HUES64 (cell line): ENCODE measurements around the gene FBF1.
"Not testable (repeated sequence)": the region's sequence is repeated elsewhere in the genome, so short reads cannot be mapped to it uniquely, and the experiment has no call there.

ENCODE experiments used
- H3K27ac ChIP-seq: 2 replicates; pipeline ENCODE4 v1.7.0; 2013; ENCODE audit warnings: low read depth, low read length, inconsistent platforms
- H3K27me3 ChIP-seq: 2 replicates; pipeline ENCODE4 v1.6.1; 2013; ENCODE audit warnings: mild to moderate bottlenecking, low read length; ENCODE audit not compliant: insufficient read depth
- H3K36me3 ChIP-seq: 2 replicates; pipeline ENCODE4 v1.6.1; 2013; ENCODE audit warnings: mild to moderate bottlenecking, low read length; ENCODE audit not compliant: insufficient read depth
- H3K4me1 ChIP-seq: 2 replicates; pipeline ENCODE4 v1.6.1; 2013; ENCODE audit warnings: mild to moderate bottlenecking, low read length, moderate library complexity; ENCODE audit not compliant: insufficient read depth
- H3K4me3 ChIP-seq: 2 replicates; pipeline ENCODE4 v1.5.1; 2013; ENCODE audit warnings: mild to moderate bottlenecking, low read length, moderate library complexity
- H3K9ac ChIP-seq: 2 replicates; pipeline ENCODE4 v1.6.1; 2013; ENCODE audit warnings: mild to moderate bottlenecking, low read depth, low read length
- H3K9me3 ChIP-seq: 2 replicates; pipeline ENCODE4 v1.6.1; 2013; ENCODE audit warnings: low read depth, low read length; ENCODE audit not compliant: insufficient read depth
- WGBS: fragments of 150-250, 120-280 bp; methylation state at CpG from one replicate; pipeline ENCODE4 v1.1.7; 2013; ENCODE audit warnings: missing lambda C conversion rate; 5-methylcytosine and 5-hydroxymethylcytosine counted together

The FBF1 gene

GRCh38 chr17:75893305-75894048 lies 47.4 kb downstream of the FBF1 start:
- Histone ChIP-seq H3K9ac (no peak overlapping the region), H3K9me3 (no peaks in the 10 kb centered on the region), H3K27ac (no peak overlapping the region), H3K36me3 (peaks cover 36% of the 10 kb centered on the region), H3K4me3 (no peak overlapping the region), H3K27me3 (no peaks in the 10 kb centered on the region), H3K4me1 (peaks cover 17% of the 10 kb centered on the region; the same call in 1 of the 2 replicates)
- 94% methylated on average over 18 of the region's 18 CpGs for WGBS

- 88% methylated on average over 16 of the region's 16 CpGs for WGBS
- Histone ChIP-seq H3K4me3 (no peak overlapping the region), H3K9ac (no peak overlapping the region), H3K27ac (no peak overlapping the region), H3K36me3 (peaks cover 36% of the 10 kb centered on the region), H3K9me3 (no peaks in the 10 kb centered on the region), H3K27me3 (no peaks in the 10 kb centered on the region), H3K4me1 (peaks cover 17% of the 10 kb centered on the region; the same call in 1 of the 2 replicates)
Observed at GRCh38 chr17:75892556-75893224, 48.2 kb downstream of the FBF1 start.

- H3K9ac ChIP-seq: no peak overlapping the region
- H3K27ac ChIP-seq: no peak overlapping the region
- 92% methylated on average over 32 of the region's 32 CpGs for WGBS
- peaks cover 11% of the 10 kb centered on the region; the same call in 1 of the 2 replicates for H3K4me1 ChIP-seq
- H3K4me3 ChIP-seq: no peak overlapping the region
- peaks cover 36% of the 10 kb centered on the region for H3K36me3 ChIP-seq
- H3K27me3 ChIP-seq: no peaks in the 10 kb centered on the region
- H3K9me3 ChIP-seq: no peaks in the 10 kb centered on the region
Observed at GRCh38 chr17:75891605-75892555, 49.0 kb downstream of the FBF1 start.

GRCh38 chr17:75891022-75891604 lies 49.7 kb downstream of the FBF1 start:
- Histone ChIP-seq H3K27me3 (no peaks in the 10 kb centered on the region), H3K4me1 (peaks cover 11% of the 10 kb centered on the region; the same call in 1 of the 2 replicates), H3K9me3 (no peaks in the 10 kb centered on the region), H3K9ac (no peak overlapping the region), H3K27ac (no peak overlapping the region), H3K36me3 (peaks cover 36% of the 10 kb centered on the region), H3K4me3 (no peak overlapping the region)
- 97% methylated on average over 31 of the region's 31 CpGs for WGBS

GRCh38 chr17:75889454-75889853 lies 51.4 kb downstream of the FBF1 start:
- 91% methylated on average over 6 of the region's 6 CpGs for WGBS
- Histone ChIP-seq H3K36me3 (peaks cover 36% of the 10 kb centered on the region), H3K4me3 (no peak overlapping the region), H3K9ac (no peak overlapping the region), H3K9me3 (no peaks in the 10 kb centered on the region), H3K27me3 (no peaks in the 10 kb centered on the region), H3K4me1 (no peaks in the 10 kb centered on the region), H3K27ac (no peak overlapping the region)

GRCh38 chr17:75888484-75888883 lies 52.4 kb downstream of the FBF1 start:
- H3K4me1 ChIP-seq: no peaks in the 10 kb centered on the region
- peaks cover 36% of the 10 kb centered on the region for H3K36me3 ChIP-seq
- H3K4me3 ChIP-seq: no peak overlapping the region
- H3K27ac ChIP-seq: no peak overlapping the region
- no peak overlapping the region for H3K9ac ChIP-seq
- WGBS: 92% methylated on average over 4 of the region's 6 CpGs
- H3K27me3 ChIP-seq: no peaks in the 10 kb centered on the region
- H3K9me3 ChIP-seq: no peaks in the 10 kb centered on the region

- H3K9ac ChIP-seq, H3K4me1 ChIP-seq: not testable (repeated sequence)
Observed at GRCh38 chr17:75885860-75886259, 55.0 kb downstream of the FBF1 start.

GRCh38 chr17:75885431-75885830 lies 55.4 kb downstream of the FBF1 start:
- peaks cover 11% of the 10 kb centered on the region for H3K36me3 ChIP-seq
- H3K9me3 ChIP-seq: no peaks in the 10 kb centered on the region
- no peaks in the 10 kb centered on the region for H3K4me1 ChIP-seq
- H3K27me3 ChIP-seq: no peaks in the 10 kb centered on the region; the same call in 1 of the 2 replicates
- H3K27ac ChIP-seq: no peak overlapping the region
- WGBS: 94% methylated on average over 8 of the region's 8 CpGs
- no peak overlapping the region for H3K4me3 ChIP-seq
- H3K9ac ChIP-seq: no peak overlapping the region

More at GRCh38 chr17:75885860-75886259, 55.0 kb downstream of the FBF1 start:
- WGBS: 89% methylated on average over 9 of the region's 9 CpGs
- H3K36me3 ChIP-seq: peaks cover 16% of the 10 kb centered on the region
- not testable (repeated sequence) for H3K27ac ChIP-seq, H3K4me3 ChIP-seq, H3K9me3 ChIP-seq, H3K27me3 ChIP-seq

- H3K4me3 ChIP-seq: no peak overlapping the region
- no peaks in the 10 kb centered on the region for H3K9me3 ChIP-seq
- no peak overlapping the region for H3K27ac ChIP-seq
- no peaks in the 10 kb centered on the region for H3K36me3 ChIP-seq
- H3K4me1 ChIP-seq: 0 out of 2 replicates have a peak, but pooled peaks cover under 1% of the 10 kb centered on the region
- whole genome bisulfite sequencing: 90% methylated on average over 15 of the region's 15 CpGs
- H3K27me3 ChIP-seq: peaks cover 28% of the 10 kb centered on the region
- no peak overlapping the region for H3K9ac ChIP-seq
Observed at GRCh38 chr17:75881678-75882454, 59.0 kb downstream of the FBF1 start.

- no peaks in the 10 kb centered on the region for H3K36me3 ChIP-seq
- H3K27ac ChIP-seq: no peak overlapping the region
- no peaks in the 10 kb centered on the region for H3K9me3 ChIP-seq
- 80% methylated on average over 6 of the region's 7 CpGs for WGBS
- H3K4me3 ChIP-seq: no peak overlapping the region
- H3K27me3 ChIP-seq: peaks cover 33% of the 10 kb centered on the region
- 0 out of 2 replicates have a peak, but pooled peaks cover 9% of the 10 kb centered on the region for H3K4me1 ChIP-seq
- H3K9ac ChIP-seq: no peak overlapping the region
Observed at GRCh38 chr17:75880266-75880665, 60.6 kb downstream of the FBF1 start.
